ENCODE measurements around the gene AZGP1.

DNA sequence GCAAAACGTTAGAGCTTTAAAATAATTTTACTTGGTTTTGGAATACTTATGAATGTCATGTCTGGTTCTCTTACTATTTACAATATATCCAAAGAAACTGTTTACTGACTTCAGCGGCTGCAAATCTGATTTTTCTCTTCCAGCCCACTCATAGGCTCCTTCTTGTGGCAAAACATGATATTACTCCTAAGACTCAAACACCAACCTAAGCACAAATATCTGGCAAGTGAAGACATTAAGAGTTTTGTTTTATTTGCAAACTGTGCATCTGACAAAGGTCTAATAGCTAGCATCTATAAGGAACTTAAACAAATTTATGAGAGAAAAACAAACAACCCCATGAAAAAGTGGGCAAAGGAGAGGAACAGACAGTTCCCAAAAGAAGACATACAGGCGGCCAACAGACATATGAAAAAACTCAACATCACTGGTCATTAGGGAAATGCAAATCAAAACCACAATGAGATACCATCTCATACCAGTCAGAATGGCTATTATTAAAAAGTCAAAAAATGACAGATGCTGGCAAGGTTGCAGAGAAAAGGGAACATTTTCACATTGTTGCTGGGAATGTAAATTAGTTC, 26.1 kb downstream of the AZGP1 start:
- TF ChIP-seq GATA2 (IDR thresholded peaks at IDR 0.05; ENCODE audit: low read depth, low read length) (no peak), GATA3 (IDR thresholded peaks at IDR 0.05; ENCODE audit: low read depth, low read length) (no peak)

All from SH-SY5Y (cell line).